Common myeloid progenitor, CD34-positive (primary cell): ENCODE measurements around the gene ZNF492.

Source experiments
- CTCF ChIA-PET: fragments of 350-600 bp; sonication (Branson Sonifier 250); formaldehyde crosslinking; loops from one replicate; lab custom pipeline; 2021; ENCODE audit warnings: antibody characterized with exemption; lab: Charles Lee
- POLR2A ChIA-PET: fragments of 350-600 bp; sonication (Branson Sonifier 250); formaldehyde crosslinking; loops from one replicate; lab custom pipeline; 2021; ENCODE audit warnings: antibody characterized with exemption; lab: Charles Lee
- DNase-seq, 3 donors: peaks; one replicate each; pipeline versions ENCODE4 v3.0.0 to v3.0.0-alpha.2; 2013
- H3K27ac ChIP-seq, 2 experiments: 1 replicate in 1 of 2; 2 replicates in 1 of 2; pipeline ENCODE4 v1.7.0; 2013; ENCODE audit warnings: inconsistent platforms in 2 of 2, low read length in 2 of 2, mild to moderate bottlenecking in 2 of 2, low read depth in 1 of 2, moderate library complexity in 1 of 2; ENCODE audit not compliant: severe bottlenecking in 2 of 2, insufficient read depth in 1 of 2, poor library complexity in 1 of 2
- H3K27me3 ChIP-seq, 5 experiments: replicated peaks in 2 of 5; 1 replicate in 3 of 5; 2 replicates in 2 of 5; pipeline versions ENCODE4 v1.6.1 to v1.7.0; 2013; ENCODE audit warnings: low read length in 4 of 5, mild to moderate bottlenecking in 2 of 5, moderate library complexity in 2 of 5, inconsistent platforms in 1 of 5; ENCODE audit not compliant: insufficient read depth in 5 of 5, control insufficient read depth in 4 of 5
- H3K36me3 ChIP-seq, 4 experiments: 1 replicate in 2 of 4; 2 replicates in 2 of 4; pipeline versions ENCODE4 v1.6.1 to v1.7.0; 2013; ENCODE audit warnings: low read length in 3 of 4, control low read depth in 1 of 4, mild to moderate bottlenecking in 1 of 4; ENCODE audit not compliant: control insufficient read depth in 4 of 4, insufficient read depth in 4 of 4
- H3K4me1 ChIP-seq, 4 experiments: 1 replicate in 3 of 4; 2 replicates in 1 of 4; pipeline versions ENCODE4 v1.6.1 to v1.7.1; 2013; ENCODE audit warnings: low read length in 3 of 4, mild to moderate bottlenecking in 3 of 4, control low read depth in 1 of 4, inconsistent platforms in 1 of 4, moderate library complexity in 1 of 4; ENCODE audit not compliant: control insufficient read depth in 4 of 4, insufficient read depth in 4 of 4; ENCODE audit errors: control extremely low read depth in 1 of 4
- H3K4me3 ChIP-seq, 7 experiments: 1 replicate in 4 of 7; 2 replicates in 3 of 7; pipeline versions ENCODE4 v1.5.1 to v1.7.0; 2013; ENCODE audit warnings: mild to moderate bottlenecking in 7 of 7, low read length in 6 of 7, moderate library complexity in 6 of 7, inconsistent platforms in 2 of 7, low read depth in 2 of 7, control low read depth in 1 of 7; ENCODE audit not compliant: insufficient read depth in 4 of 7, control insufficient read depth in 1 of 7; ENCODE audit errors: extremely low read depth in 1 of 7
- H3K9me3 ChIP-seq, 5 experiments: 1 replicate in 4 of 5; 2 replicates in 1 of 5; pipeline versions ENCODE4 v1.6.1 to v1.7.1; 2013; ENCODE audit warnings: low read length in 4 of 5, mild to moderate bottlenecking in 2 of 5, inconsistent platforms in 1 of 5, low read depth in 1 of 5, moderate library complexity in 1 of 5; ENCODE audit not compliant: control insufficient read depth in 4 of 5, insufficient read depth in 2 of 5; ENCODE audit errors: control extremely low read depth in 1 of 5
- WGBS: methylation state at CpG from one replicate; pipeline ENCODE4 v1.1.5; 2013; ENCODE audit not compliant: insufficient coverage; 5-methylcytosine and 5-hydroxymethylcytosine counted together

ZNF492 gene

GRCh38 chr19:22708983-22709382 lies 74.9 kb downstream of the ZNF492 start:
- WGBS: 31% methylated on average over 24 of the region's 27 CpGs
- ChIA-PET POLR2A (no interaction called here), CTCF (no interaction called here)
- Histone ChIP-seq H3K4me1 (no peaks in the 10 kb centered on the region), H3K4me3 (no peak overlapping the region), H3K27ac (no peak overlapping the region), H3K27me3 (no peaks in the 10 kb centered on the region), H3K9me3 (peaks cover 0 to 14% (median 7%) of the 10 kb centered on the region in 5 experiments), H3K36me3 (no peaks in the 10 kb centered on the region)
- no peak for DNase-seq
